ENCODE measurements around the gene FBXO3. TPM values are rescaled to one million over a fixed set of nuclear protein-coding genes. Genes with fewer than 3 reads are reported as not detected.

Gene FBXO3
- total and polyA plus RNA-seq, 2 experiments from 2014 or later, result 12.5 to 28.4 TPM

GRCh38 chr11:33778675-33779074 lies 4.4 kb upstream of the FBXO3 start:
- Mint-ChIP-seq H3K9me3 (no peaks in the 10 kb centered on the region), H3K4me1 (peaks cover 44% of the 10 kb centered on the region), H3K27ac (no peak overlapping the region), H3K27me3 (ENCODE audit: insufficient read depth, low read depth, poor library complexity) (peaks cover 17% of the 10 kb centered on the region), H3K36me3 (ENCODE audit: low read depth) (no peaks in the 10 kb centered on the region), H3K4me3 (0 out of 3 replicates have a peak overlapping the region, but pooled peaks have one; percentile 9)
- Histone ChIP-seq H3K27ac (ENCODE audit: low read depth) (no peak overlapping the region), H3F3A (replicated peaks; ENCODE audit: low read depth) (no peaks in the 10 kb centered on the region), H3K79me2 (replicated peaks; ENCODE audit: insufficient read depth) (no peaks in the 10 kb centered on the region), H3K36me3 (ENCODE audit: insufficient read depth) (no peaks in the 10 kb centered on the region), H3K4me2 (peak overlapping the region; percentile 56), H3K27me3 (ENCODE audit: insufficient read depth) (peaks cover 17% of the 10 kb centered on the region), H3K9me2 (ENCODE audit: insufficient read depth) (peaks cover 10% of the 10 kb centered on the region; the same call in 1 of the 2 replicates), H4K20me1 (replicated peaks; ENCODE audit: insufficient read depth) (peaks cover 2% of the 10 kb centered on the region; the same call in 1 of the 2 replicates), H3K4me1 (ENCODE audit: insufficient read depth) (peaks cover 44% of the 10 kb centered on the region), H3K4me3 (peak overlapping the region; percentile 16; the same call in 1 of the 2 replicates), H2AFZ (peak overlapping the region; percentile 97)
- DNase-seq (ENCODE audit: low spot score) (peak; percentile 44), ATAC-seq (no peak)
- TF ChIP-seq JUNB (IDR thresholded peaks at IDR 0.05; ENCODE audit: unreplicated experiment) (no peak), NANOG (IDR thresholded peaks at IDR 0.05; ENCODE audit: borderline replicate concordance) (no peak), EZH2phosphoT487 (IDR thresholded peaks at IDR 0.05; ENCODE audit: unreplicated experiment) (no peak), CTCF (conservative IDR thresholded peaks at IDR 0.05; ENCODE audit: low read depth in 2 of 2) (no peak), POLR2AphosphoS5 (IDR thresholded peaks at IDR 0.05; ENCODE audit: low read depth) (no peak), STAT1 (IDR thresholded peaks at IDR 0.05; ENCODE audit: unreplicated experiment) (no peak), EZH2 (IDR thresholded peaks at IDR 0.05; ENCODE audit: low read depth, unreplicated experiment) (no peak), ZNF462 (CRISPR knock-in tag; IDR thresholded peaks at IDR 0.05) (no peak), ZNF114 (CRISPR knock-in tag; IDR thresholded peaks at IDR 0.05) (no peak), ZNF331 (CRISPR knock-in tag; IDR thresholded peaks at IDR 0.05; ENCODE audit: low read depth) (no peak), CREB1 (CRISPR knock-in tag; IDR thresholded peaks at IDR 0.05; ENCODE audit: low read depth) (no peak)
- TF ChIP-seq, protein P1, sequence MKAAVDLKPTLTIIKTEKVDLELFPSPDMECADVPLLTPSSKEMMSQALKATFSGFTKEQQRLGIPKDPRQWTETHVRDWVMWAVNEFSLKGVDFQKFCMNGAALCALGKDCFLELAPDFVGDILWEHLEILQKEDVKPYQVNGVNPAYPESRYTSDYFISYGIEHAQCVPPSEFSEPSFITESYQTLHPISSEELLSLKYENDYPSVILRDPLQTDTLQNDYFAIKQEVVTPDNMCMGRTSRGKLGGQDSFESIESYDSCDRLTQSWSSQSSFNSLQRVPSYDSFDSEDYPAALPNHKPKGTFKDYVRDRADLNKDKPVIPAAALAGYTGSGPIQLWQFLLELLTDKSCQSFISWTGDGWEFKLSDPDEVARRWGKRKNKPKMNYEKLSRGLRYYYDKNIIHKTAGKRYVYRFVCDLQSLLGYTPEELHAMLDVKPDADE (IDR thresholded peaks at IDR 0.05), result no peak
- TF ChIP-seq, protein P2, sequence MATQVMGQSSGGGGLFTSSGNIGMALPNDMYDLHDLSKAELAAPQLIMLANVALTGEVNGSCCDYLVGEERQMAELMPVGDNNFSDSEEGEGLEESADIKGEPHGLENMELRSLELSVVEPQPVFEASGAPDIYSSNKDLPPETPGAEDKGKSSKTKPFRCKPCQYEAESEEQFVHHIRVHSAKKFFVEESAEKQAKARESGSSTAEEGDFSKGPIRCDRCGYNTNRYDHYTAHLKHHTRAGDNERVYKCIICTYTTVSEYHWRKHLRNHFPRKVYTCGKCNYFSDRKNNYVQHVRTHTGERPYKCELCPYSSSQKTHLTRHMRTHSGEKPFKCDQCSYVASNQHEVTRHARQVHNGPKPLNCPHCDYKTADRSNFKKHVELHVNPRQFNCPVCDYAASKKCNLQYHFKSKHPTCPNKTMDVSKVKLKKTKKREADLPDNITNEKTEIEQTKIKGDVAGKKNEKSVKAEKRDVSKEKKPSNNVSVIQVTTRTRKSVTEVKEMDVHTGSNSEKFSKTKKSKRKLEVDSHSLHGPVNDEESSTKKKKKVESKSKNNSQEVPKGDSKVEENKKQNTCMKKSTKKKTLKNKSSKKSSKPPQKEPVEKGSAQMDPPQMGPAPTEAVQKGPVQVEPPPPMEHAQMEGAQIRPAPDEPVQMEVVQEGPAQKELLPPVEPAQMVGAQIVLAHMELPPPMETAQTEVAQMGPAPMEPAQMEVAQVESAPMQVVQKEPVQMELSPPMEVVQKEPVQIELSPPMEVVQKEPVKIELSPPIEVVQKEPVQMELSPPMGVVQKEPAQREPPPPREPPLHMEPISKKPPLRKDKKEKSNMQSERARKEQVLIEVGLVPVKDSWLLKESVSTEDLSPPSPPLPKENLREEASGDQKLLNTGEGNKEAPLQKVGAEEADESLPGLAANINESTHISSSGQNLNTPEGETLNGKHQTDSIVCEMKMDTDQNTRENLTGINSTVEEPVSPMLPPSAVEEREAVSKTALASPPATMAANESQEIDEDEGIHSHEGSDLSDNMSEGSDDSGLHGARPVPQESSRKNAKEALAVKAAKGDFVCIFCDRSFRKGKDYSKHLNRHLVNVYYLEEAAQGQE (IDR thresholded peaks at IDR 0.05; ENCODE audit: unreplicated experiment), result no peak
